GM23338 (cell line): Measurements from ENCODE around the gene CAPN1. TPM values are rescaled to one million over a fixed set of nuclear protein-coding genes. Genes with fewer than 3 reads are reported as not detected.

ENCODE experiments used
- ATAC-seq: fragments of 200-7000 bp; cut with Tn5 transposase; 3 replicates; pipeline ENCODE4 v1.9.1; 2020
- DNase-seq: peaks from one replicate; pipeline ENCODE4 v3.0.0-alpha.2; 2015; ENCODE audit warnings: low spot score
- H2AFZ ChIP-seq: fragments of 200-600 bp; sonication (generic); 2 replicates; pipeline ENCODE4 v1.8.0; 2016; ENCODE audit warnings: antibody characterized with exemption, mild to moderate bottlenecking, moderate library complexity
- H3F3A ChIP-seq: fragments of 200-600 bp; sonication (generic); replicated peaks from 2 replicates; pipeline ENCODE4 v1.8.0; 2017; ENCODE audit warnings: antibody characterized with exemption, mixed run types, low read depth
- H3K27ac ChIP-seq: fragments of 200-600 bp; sonication (generic); 2 replicates; pipeline ENCODE4 v1.6.1; 2016; ENCODE audit warnings: low read depth
- H3K27me3 ChIP-seq: fragments of 200-600 bp; sonication (generic); 2 replicates; pipeline ENCODE4 v1.8.0; 2016; ENCODE audit warnings: mild to moderate bottlenecking, mixed run types, moderate library complexity; ENCODE audit not compliant: insufficient read depth
- H3K36me3 ChIP-seq: fragments of 200-600 bp; sonication (generic); 2 replicates; pipeline ENCODE4 v1.8.0; 2016; ENCODE audit warnings: mild to moderate bottlenecking; ENCODE audit not compliant: insufficient read depth
- H3K4me1 ChIP-seq: fragments of 200-600 bp; sonication (generic); 2 replicates; pipeline ENCODE4 v1.8.0; 2016; ENCODE audit warnings: mild to moderate bottlenecking, moderate library complexity; ENCODE audit not compliant: insufficient read depth
- H3K4me2 ChIP-seq: fragments of 200-600 bp; sonication (generic); 2 replicates; pipeline ENCODE4 v1.7.1; 2017; ENCODE audit warnings: mixed run types
- H3K4me3 ChIP-seq: fragments of 200-600 bp; sonication (generic); 2 replicates; pipeline ENCODE4 v1.6.1; 2016; ENCODE audit warnings: mixed run types
- H3K79me2 ChIP-seq: fragments of 200-600 bp; sonication (generic); replicated peaks from 2 replicates; pipeline ENCODE4 v1.8.0; 2017; ENCODE audit warnings: mild to moderate bottlenecking; ENCODE audit not compliant: insufficient read depth
- H3K9me2 ChIP-seq: fragments of 200-600 bp; sonication (generic); 2 replicates; pipeline ENCODE4 v1.8.0; 2017; ENCODE audit not compliant: insufficient read depth
- H4K20me1 ChIP-seq: fragments of 200-600 bp; sonication (generic); replicated peaks from 2 replicates; pipeline ENCODE4 v1.8.0; 2017; ENCODE audit warnings: mild to moderate bottlenecking; ENCODE audit not compliant: insufficient read depth
- H3K27ac Mint-ChIP-seq: 2 replicates; pipeline ENCODE4 v1.8.0; 2020; ENCODE audit warnings: inconsistent platforms, mild to moderate bottlenecking, moderate library complexity, mixed read lengths
- H3K27me3 Mint-ChIP-seq: 3 replicates; pipeline ENCODE4 v1.8.0; 2022; ENCODE audit warnings: low read depth, mild to moderate bottlenecking, moderate library complexity, mixed read lengths, inconsistent platforms; ENCODE audit not compliant: insufficient read depth, poor library complexity
- H3K36me3 Mint-ChIP-seq: 3 replicates; pipeline ENCODE4 v1.8.0; 2021; ENCODE audit warnings: low read depth, mild to moderate bottlenecking, inconsistent platforms, moderate library complexity, mixed read lengths
- H3K4me1 Mint-ChIP-seq: 3 replicates; pipeline ENCODE4 v1.8.0; 2020; ENCODE audit warnings: mild to moderate bottlenecking, inconsistent platforms, mixed read lengths
- H3K4me3 Mint-ChIP-seq: 3 replicates; pipeline ENCODE4 v1.8.0; 2021; ENCODE audit warnings: moderate library complexity, mild to moderate bottlenecking, inconsistent platforms, mixed read lengths
- H3K9me3 Mint-ChIP-seq: 3 replicates; pipeline ENCODE4 v1.8.0; 2020; ENCODE audit warnings: moderate library complexity, mild to moderate bottlenecking, inconsistent platforms, mixed read lengths
- CREB1 ChIP-seq: fragments of 250-450 bp; sonication (Bioruptor Pico); IDR thresholded peaks from 2 replicates; pipeline ENCODE4 v1.5.0; 2020; ENCODE audit warnings: low read depth, mild to moderate bottlenecking, moderate library complexity
- CTCF ChIP-seq, 2 experiments: fragments of 200-600 bp in 1 of 2; sonication (generic) in 1 of 2; conservative IDR thresholded peaks; 2 replicates each; pipeline versions ENCODE4 v1.5.1 to v1.6.1; 2016 to 2017; ENCODE audit warnings: antibody characterized with exemption in 2 of 2, low read depth in 2 of 2, mild to moderate bottlenecking in 2 of 2, moderate library complexity in 1 of 2
- ETS1 ChIP-seq: IDR thresholded peaks from 2 replicates; pipeline ENCODE4 v1.6.1; 2016; ENCODE audit warnings: antibody characterized with exemption
- EZH2 ChIP-seq: fragments of 200-600 bp; sonication (generic); IDR thresholded peaks from one replicate; pipeline ENCODE4 v1.8.0; 2017; ENCODE audit warnings: antibody characterized with exemption, mild to moderate bottlenecking, low read depth; ENCODE audit not compliant: unreplicated experiment
- EZH2phosphoT487 ChIP-seq: fragments of 200-600 bp; sonication (generic); IDR thresholded peaks from one replicate; pipeline ENCODE4 v1.8.1; 2018; ENCODE audit warnings: antibody characterized with exemption; ENCODE audit not compliant: unreplicated experiment
- JUNB ChIP-seq: IDR thresholded peaks from one replicate; pipeline ENCODE4 v1.6.1; 2016; ENCODE audit warnings: antibody characterized with exemption; ENCODE audit not compliant: unreplicated experiment
- NANOG ChIP-seq: IDR thresholded peaks from 2 replicates; pipeline ENCODE4 v1.6.1; 2016; ENCODE audit warnings: antibody characterized with exemption, borderline replicate concordance
- POLR2AphosphoS5 ChIP-seq: IDR thresholded peaks from 2 replicates; pipeline ENCODE4 v1.6.1; 2016; ENCODE audit warnings: antibody characterized with exemption, low read depth
- REST ChIP-seq: IDR thresholded peaks from one replicate; pipeline ENCODE4 v1.6.1; 2018; ENCODE audit warnings: antibody characterized with exemption; ENCODE audit not compliant: unreplicated experiment
- STAT1 ChIP-seq: IDR thresholded peaks from one replicate; pipeline ENCODE4 v1.6.1; 2016; ENCODE audit warnings: antibody characterized with exemption; ENCODE audit not compliant: unreplicated experiment
- ZNF114 ChIP-seq: fragments of 250-450 bp; sonication (Bioruptor Pico); IDR thresholded peaks from 2 replicates; pipeline ENCODE4 v1.5.0; 2020; ENCODE audit warnings: mild to moderate bottlenecking, moderate library complexity
- ZNF331 ChIP-seq: fragments of 250-450 bp; sonication (Bioruptor Pico); IDR thresholded peaks from 2 replicates; pipeline ENCODE4 v1.5.0; 2020; ENCODE audit warnings: low read depth, mild to moderate bottlenecking, moderate library complexity
- ZNF462 ChIP-seq: fragments of 250-450 bp; sonication (Bioruptor Pico); IDR thresholded peaks from 2 replicates; pipeline ENCODE4 v1.5.0; 2020; ENCODE audit warnings: mild to moderate bottlenecking, moderate library complexity
- polyA plus RNA-seq: library from polyadenylated mRNA; unstranded; fragments of >200 nt; fragmentation: Nextera tagmentation; extraction: Ambion mirVana; gene quantifications from 2 replicates; pipeline ENCODE4 v1.2.1, GENCODE V29; 2016
- total RNA-seq: library from RNA; depleted of rRNA; stranded (reverse); fragments of >200 nt; shearing (Covaris generic); gene quantifications from 2 replicates; pipeline ENCODE4 v1.2.3, GENCODE V29; 2014

CAPN1 gene
- total and polyA plus RNA-seq, 2 experiments from 2014 or later = 67.3 to 277 TPM

- no peaks in the 10 kb centered on the region for H3K27me3 ChIP-seq
- H3K27ac Mint-ChIP-seq = no peak overlapping the region
- H3K27me3 Mint-ChIP-seq = peaks cover 14% of the 10 kb centered on the region
- no peak overlapping the region for H3K4me3 ChIP-seq
- H3K4me2 ChIP-seq = no peak overlapping the region
- DNase-seq (no peak), ATAC-seq (no peak)
- H3K4me3 Mint-ChIP-seq = no peak overlapping the region
- H3K4me1 ChIP-seq = peaks cover 19% of the 10 kb centered on the region
- H3K79me2 ChIP-seq = no peaks in the 10 kb centered on the region
- H3K9me3 Mint-ChIP-seq = no peaks in the 10 kb centered on the region
- no peaks in the 10 kb centered on the region for H3K9me2 ChIP-seq
- TF ChIP-seq STAT1 (no peak), POLR2AphosphoS5 (no peak), EZH2phosphoT487 (no peak), ZNF114 (CRISPR knock-in tag) (no peak), ZNF331 (CRISPR knock-in tag) (no peak), NANOG (no peak), EZH2 (no peak), REST (no peak), ETS1 (no peak), ZNF462 (CRISPR knock-in tag) (no peak), CREB1 (CRISPR knock-in tag) (no peak), CTCF (conservative IDR thresholded peaks at IDR 0.05; ENCODE audit: low read depth in 2 of 2) (no peak), JUNB (no peak)
- H2AFZ ChIP-seq = no peak overlapping the region
- no peak overlapping the region for H3K27ac ChIP-seq
- H3F3A ChIP-seq = peaks cover 17% of the 10 kb centered on the region
- H3K36me3 Mint-ChIP-seq = peaks cover 17% of the 10 kb centered on the region
- H3K36me3 ChIP-seq = no peaks in the 10 kb centered on the region
- no peaks in the 10 kb centered on the region for H4K20me1 ChIP-seq
- peaks cover 35% of the 10 kb centered on the region for H3K4me1 Mint-ChIP-seq
These were observed 36.7 kb downstream of the CAPN1 start for GRCh38 chr11:65218446-65218845.
